ENCODE data around the gene PDXDC1. TPM values are rescaled to one million over a fixed set of nuclear protein-coding genes. Genes with fewer than 3 reads are reported as not detected.
"Not testable (repeated sequence)": the region's sequence is repeated elsewhere in the genome, so short reads cannot be mapped to it uniquely, and the experiment has no call there.

Gene PDXDC1
- total and polyA plus RNA-seq, 2 donors = 29.4 to 30.9 TPM

- not testable (repeated sequence) for H3K36me3 ChIP-seq (ENCODE audit: control insufficient read depth in 2 of 2, insufficient read depth in 2 of 2, low read length in 1 of 2); H3K4me1 ChIP-seq (ENCODE audit: control insufficient read depth in 2 of 2, insufficient read depth in 2 of 2, low read length in 2 of 2); H3K9me3 ChIP-seq (ENCODE audit: control insufficient read depth in 2 of 2, insufficient read depth in 1 of 2, low read length in 1 of 2); DNase-seq (ENCODE audit: low read depth in 6 of 9, low spot score in 9 of 9); H3K27me3 ChIP-seq (ENCODE audit: control insufficient read depth in 2 of 2, insufficient read depth in 1 of 2, low read length in 1 of 2); H3K27ac ChIP-seq (ENCODE audit: low read depth in 1 of 2, low read length in 1 of 2); H3K4me3 ChIP-seq (ENCODE audit: low read length in 2 of 2)
- WGBS = 96% methylated on average over 3 of the region's 3 CpGs
Observed at GRCh38 chr16:15179909-15180308, 205.1 kb downstream of the PDXDC1 start.

- H3K36me3 ChIP-seq (ENCODE audit: control insufficient read depth in 2 of 2, insufficient read depth in 2 of 2, low read length in 1 of 2); H3K9me3 ChIP-seq (ENCODE audit: control insufficient read depth in 2 of 2, insufficient read depth in 1 of 2, low read length in 1 of 2); H3K4me1 ChIP-seq (ENCODE audit: control insufficient read depth in 2 of 2, insufficient read depth in 2 of 2, low read length in 2 of 2); DNase-seq (ENCODE audit: low read depth in 6 of 9, low spot score in 9 of 9); H3K4me3 ChIP-seq (ENCODE audit: low read length in 2 of 2); H3K27me3 ChIP-seq (ENCODE audit: control insufficient read depth in 2 of 2, insufficient read depth in 1 of 2, low read length in 1 of 2); H3K27ac ChIP-seq (ENCODE audit: low read depth in 1 of 2, low read length in 1 of 2): not testable (repeated sequence)
- 81% methylated on average over 1 of the region's 1 CpG for WGBS
Observed at GRCh38 chr16:15180946-15181345, 206.1 kb downstream of the PDXDC1 start.

GRCh38 chr16:15184000-15184399, 209.2 kb downstream of the PDXDC1 start:
- not testable (repeated sequence) for DNase-seq (ENCODE audit: low read depth in 6 of 9, low spot score in 9 of 9); H3K27me3 ChIP-seq (ENCODE audit: control insufficient read depth in 2 of 2, insufficient read depth in 1 of 2, low read length in 1 of 2); H3K4me1 ChIP-seq (ENCODE audit: control insufficient read depth in 2 of 2, insufficient read depth in 2 of 2, low read length in 2 of 2); H3K9me3 ChIP-seq (ENCODE audit: control insufficient read depth in 2 of 2, insufficient read depth in 1 of 2, low read length in 1 of 2); H3K27ac ChIP-seq (ENCODE audit: low read depth in 1 of 2, low read length in 1 of 2); H3K4me3 ChIP-seq (ENCODE audit: low read length in 2 of 2); H3K36me3 ChIP-seq (ENCODE audit: control insufficient read depth in 2 of 2, insufficient read depth in 2 of 2, low read length in 1 of 2)
- WGBS = 70% methylated on average over 1 of the region's 1 CpG

Other genes starting within 250 kb of the PDXDC1 start
- gene NPIPA2, start 232.5 kb upstream of the PDXDC1 start, total RNA-seq = 0.38 TPM
- 2.9 TPM for gene NPIPA2, start 232.5 kb upstream of the PDXDC1 start, polyA plus RNA-seq
- 22.8 TPM for gene NOMO1, start 141.3 kb upstream of the PDXDC1 start, total RNA-seq
- 18.1 TPM for gene NOMO1, start 141.3 kb upstream of the PDXDC1 start, polyA plus RNA-seq
- gene NPIPA1, start 37.6 kb upstream of the PDXDC1 start, total RNA-seq = 32.5 TPM
- 134 TPM for gene NPIPA1, start 37.6 kb upstream of the PDXDC1 start, polyA plus RNA-seq
- 26.1 TPM for gene NTAN1, start 81.0 kb downstream of the PDXDC1 start, total RNA-seq
- gene NTAN1, start 81.0 kb downstream of the PDXDC1 start, polyA plus RNA-seq = 51.6 TPM
- gene RRN3, start 119.2 kb downstream of the PDXDC1 start, total RNA-seq = 38.5 TPM
- gene RRN3, start 119.2 kb downstream of the PDXDC1 start, polyA plus RNA-seq = 23.9 TPM

Measured in thymus (tissue), 11 donors.